ENCODE data around the gene DCTN3.

Gene DCTN3

GRCh38 chr9:34601937-34602573 is 18.2 kb downstream of the DCTN3 start:
- no peak for DNase-seq (ENCODE audit: low read depth in 1 of 2, low spot score in 1 of 2)
- Histone ChIP-seq H3K27ac (replicated peaks) (no peak overlapping the region), H3K27me3 (ENCODE audit: insufficient read depth, poor library complexity, severe bottlenecking) (no peaks in the 10 kb centered on the region), H3K4me3 (replicated peaks; ENCODE audit: insufficient read depth, low read length) (no peak overlapping the region)
- no peak for TF ChIP-seq CTCF (IDR thresholded peaks at IDR 0.05; ENCODE audit: insufficient read depth, low read length)
- no peak for TF ChIP-seq SPI1 (IDR thresholded peaks at IDR 0.05; ENCODE audit: borderline replicate concordance, low read depth)
- no peak for TF ChIP-seq GABPA (IDR thresholded peaks at IDR 0.05; ENCODE audit: low read depth)
- TF ChIP-seq POLR2AphosphoS5 (IDR thresholded peaks at IDR 0.05; ENCODE audit: low read depth) = no peak
- TF ChIP-seq REST (IDR thresholded peaks at IDR 0.05; ENCODE audit: insufficient replicate concordance, low read depth) = no peak

- H3K4me3 ChIP-seq (replicated peaks; ENCODE audit: insufficient read depth, low read length) = no peak overlapping the region
Observed at GRCh38 chr9:34600908-34601307, 19.4 kb downstream of the DCTN3 start.

More at GRCh38 chr9:34600908-34601307, 19.4 kb downstream of the DCTN3 start:
- no peaks in the 10 kb centered on the region for H3K27me3 ChIP-seq (ENCODE audit: insufficient read depth, poor library complexity, severe bottlenecking)
- no peak for TF ChIP-seq REST (IDR thresholded peaks at IDR 0.05; ENCODE audit: insufficient replicate concordance, low read depth)
- TF ChIP-seq POLR2AphosphoS5 (IDR thresholded peaks at IDR 0.05; ENCODE audit: low read depth) = no peak
- no peak for TF ChIP-seq CTCF (IDR thresholded peaks at IDR 0.05; ENCODE audit: insufficient read depth, low read length)
- no peak for TF ChIP-seq SPI1 (IDR thresholded peaks at IDR 0.05; ENCODE audit: borderline replicate concordance, low read depth)
- TF ChIP-seq GABPA (IDR thresholded peaks at IDR 0.05; ENCODE audit: low read depth) = no peak
- DNase-seq (ENCODE audit: low read depth in 1 of 2, low spot score in 1 of 2) = no peak
- H3K27ac ChIP-seq (replicated peaks) = no peak overlapping the region

All from HL-60 (cell line).